ENCODE measurements around the gene ADD2. TPM values are rescaled to one million over a fixed set of nuclear protein-coding genes. Genes with fewer than 3 reads are reported as not detected.

Gene ADD2
- total RNA-seq, 2 experiments from 2014 or later: 4.4 to 6.4 TPM

DNA sequence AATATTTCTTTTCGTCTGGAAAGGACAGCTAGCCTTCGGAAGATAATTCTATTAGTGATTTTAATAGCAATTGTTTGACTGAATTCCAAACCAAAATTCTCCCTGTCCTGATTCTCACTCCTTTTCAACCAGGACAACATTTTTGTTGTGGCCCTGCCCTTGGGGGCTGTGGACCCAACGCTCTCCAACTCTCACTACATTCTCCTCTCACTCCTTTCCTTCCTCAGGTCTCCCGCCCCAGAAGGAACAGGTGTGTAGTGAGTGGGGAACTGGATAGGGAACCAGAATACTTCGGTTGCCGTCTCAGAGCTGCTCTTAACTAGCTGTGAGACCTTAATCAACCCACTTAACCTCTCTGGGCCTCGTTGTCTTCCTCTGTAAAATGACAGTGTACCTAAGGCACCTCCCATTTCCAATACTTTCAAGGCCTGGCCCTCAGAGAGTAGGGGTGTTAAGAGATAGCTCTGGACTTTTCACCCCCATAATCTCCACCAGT, 638 bp upstream of the ADD2 start:
- Mint-ChIP-seq H3K4me3 (peak overlapping the region; percentile 87), H3K27me3 (peaks cover 67% of the 10 kb centered on the region), H3K36me3 (ENCODE audit: low read depth) (no peaks in the 10 kb centered on the region), H3K27ac (peak overlapping the region; percentile 38), H3K4me1 (ENCODE audit: low read depth) (peaks cover 16% of the 10 kb centered on the region), H3K9me3 (no peaks in the 10 kb centered on the region)
- peaks cover 23 to 37% of the 10 kb centered on the region in 2 experiments for H3K27me3 ChIP-seq (ENCODE audit: control insufficient read depth in 1 of 2, insufficient read depth in 2 of 2, low read length in 2 of 2)
- no peak overlapping the region for H3K27ac ChIP-seq (ENCODE audit: low read depth in 1 of 2, low read length in 2 of 2)
- no peak for ATAC-seq (ENCODE audit: poor library complexity)
- H3K36me3 ChIP-seq (ENCODE audit: insufficient read depth, low read length): no peaks in the 10 kb centered on the region
- peaks cover 14% of the 10 kb centered on the region for H3K4me1 ChIP-seq (ENCODE audit: insufficient read depth, low read length)
- ChIA-PET CTCF (interaction anchor here (1.0 kb wide), 1 partner anchor 17 kb away, joined by 3 read pairs; no protein-coding TSS in a partner anchor), POLR2A (no interaction called here)
- intact Hi-C loops (cut with DNase I, micrococcal nuclease): loop anchor here in 1 of 2 experiments (5.0 kb wide), 1 partner anchor 111 kb away; no protein-coding TSS in a partner anchor
- no peaks in the 10 kb centered on the region for H3K9me3 ChIP-seq (ENCODE audit: control insufficient read depth in 1 of 2, insufficient read depth in 1 of 2, low read length in 2 of 2)
- no peak overlapping the region for H3K4me3 ChIP-seq (ENCODE audit: low read length)
- DNase-seq: no peak
- TF ChIP-seq, protein P1, sequence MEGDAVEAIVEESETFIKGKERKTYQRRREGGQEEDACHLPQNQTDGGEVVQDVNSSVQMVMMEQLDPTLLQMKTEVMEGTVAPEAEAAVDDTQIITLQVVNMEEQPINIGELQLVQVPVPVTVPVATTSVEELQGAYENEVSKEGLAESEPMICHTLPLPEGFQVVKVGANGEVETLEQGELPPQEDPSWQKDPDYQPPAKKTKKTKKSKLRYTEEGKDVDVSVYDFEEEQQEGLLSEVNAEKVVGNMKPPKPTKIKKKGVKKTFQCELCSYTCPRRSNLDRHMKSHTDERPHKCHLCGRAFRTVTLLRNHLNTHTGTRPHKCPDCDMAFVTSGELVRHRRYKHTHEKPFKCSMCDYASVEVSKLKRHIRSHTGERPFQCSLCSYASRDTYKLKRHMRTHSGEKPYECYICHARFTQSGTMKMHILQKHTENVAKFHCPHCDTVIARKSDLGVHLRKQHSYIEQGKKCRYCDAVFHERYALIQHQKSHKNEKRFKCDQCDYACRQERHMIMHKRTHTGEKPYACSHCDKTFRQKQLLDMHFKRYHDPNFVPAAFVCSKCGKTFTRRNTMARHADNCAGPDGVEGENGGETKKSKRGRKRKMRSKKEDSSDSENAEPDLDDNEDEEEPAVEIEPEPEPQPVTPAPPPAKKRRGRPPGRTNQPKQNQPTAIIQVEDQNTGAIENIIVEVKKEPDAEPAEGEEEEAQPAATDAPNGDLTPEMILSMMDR (IDR thresholded peaks at IDR 0.05): no peak

DNA sequence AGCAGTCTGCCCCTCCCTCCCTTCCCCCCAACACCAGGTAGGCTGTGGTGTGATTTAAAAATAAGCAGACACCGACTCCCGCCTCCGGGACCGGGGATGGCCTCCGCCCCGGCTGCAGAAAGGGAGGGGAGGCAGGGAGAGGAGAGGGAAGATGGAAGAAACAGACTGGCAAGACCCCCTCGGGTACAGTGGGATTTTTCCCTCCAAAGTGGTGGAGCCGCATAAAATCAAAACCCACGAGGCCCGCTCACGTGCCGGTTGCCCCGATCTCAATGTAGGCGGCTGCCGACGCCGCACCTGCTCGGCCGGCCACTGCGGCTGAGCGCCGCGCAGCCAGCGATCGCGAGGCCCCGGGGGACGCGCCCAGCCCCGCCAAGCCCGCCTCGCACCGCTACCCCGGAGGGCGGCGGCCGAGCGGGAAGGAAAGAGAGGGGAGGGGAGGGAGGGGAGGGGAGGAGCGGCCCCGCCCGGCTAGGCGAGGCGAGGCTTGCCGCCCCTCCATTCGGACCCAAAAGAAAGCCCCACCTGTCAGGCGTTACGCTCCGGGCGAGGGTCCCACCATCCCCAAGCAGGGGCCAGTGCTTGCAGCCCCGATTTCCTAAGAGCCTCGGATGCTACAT, 811 bp downstream of the ADD2 start:
- no peaks in the 10 kb centered on the region for H3K9me3 ChIP-seq (ENCODE audit: control insufficient read depth in 1 of 2, insufficient read depth in 1 of 2, low read length in 2 of 2)
- TF ChIP-seq, protein P1 (IDR thresholded peaks at IDR 0.05): no peak
- H3K27me3 ChIP-seq (ENCODE audit: control insufficient read depth in 1 of 2, insufficient read depth in 2 of 2, low read length in 2 of 2): peaks cover 14 to 31% of the 10 kb centered on the region in 2 experiments
- Mint-ChIP-seq H3K27me3 (peaks cover 54% of the 10 kb centered on the region), H3K36me3 (ENCODE audit: low read depth) (no peaks in the 10 kb centered on the region), H3K9me3 (no peaks in the 10 kb centered on the region), H3K4me3 (peak overlapping the region; percentile 88), H3K27ac (peak overlapping the region; percentile 7), H3K4me1 (ENCODE audit: low read depth) (peaks cover 16% of the 10 kb centered on the region)
- intact Hi-C loops (cut with DNase I, micrococcal nuclease): loop anchor here in 1 of 2 experiments (5.0 kb wide), 1 partner anchor 110 kb away; no protein-coding TSS in a partner anchor
- POLR2A ChIA-PET: interaction anchor here (1.1 kb wide), 1 partner anchor 8 kb away, joined by 3 read pairs; no protein-coding TSS in a partner anchor
- CTCF ChIA-PET: interaction anchor here (0.8 kb wide), 1 partner anchor 8 kb away, joined by 3 read pairs; no protein-coding TSS in a partner anchor
- peak overlapping the region; percentile 62 for H3K4me3 ChIP-seq (ENCODE audit: low read length)
- H3K4me1 ChIP-seq (ENCODE audit: insufficient read depth, low read length): peaks cover 14% of the 10 kb centered on the region
- ATAC-seq (ENCODE audit: poor library complexity): peak; percentile 26
- no peaks in the 10 kb centered on the region for H3K36me3 ChIP-seq (ENCODE audit: insufficient read depth, low read length)
- DNase-seq: peak in 7 of 14 experiments; percentile 2 to 35 (median 15)
- H3K27ac ChIP-seq (ENCODE audit: low read depth in 1 of 2, low read length in 2 of 2): no peak overlapping the region

DNA sequence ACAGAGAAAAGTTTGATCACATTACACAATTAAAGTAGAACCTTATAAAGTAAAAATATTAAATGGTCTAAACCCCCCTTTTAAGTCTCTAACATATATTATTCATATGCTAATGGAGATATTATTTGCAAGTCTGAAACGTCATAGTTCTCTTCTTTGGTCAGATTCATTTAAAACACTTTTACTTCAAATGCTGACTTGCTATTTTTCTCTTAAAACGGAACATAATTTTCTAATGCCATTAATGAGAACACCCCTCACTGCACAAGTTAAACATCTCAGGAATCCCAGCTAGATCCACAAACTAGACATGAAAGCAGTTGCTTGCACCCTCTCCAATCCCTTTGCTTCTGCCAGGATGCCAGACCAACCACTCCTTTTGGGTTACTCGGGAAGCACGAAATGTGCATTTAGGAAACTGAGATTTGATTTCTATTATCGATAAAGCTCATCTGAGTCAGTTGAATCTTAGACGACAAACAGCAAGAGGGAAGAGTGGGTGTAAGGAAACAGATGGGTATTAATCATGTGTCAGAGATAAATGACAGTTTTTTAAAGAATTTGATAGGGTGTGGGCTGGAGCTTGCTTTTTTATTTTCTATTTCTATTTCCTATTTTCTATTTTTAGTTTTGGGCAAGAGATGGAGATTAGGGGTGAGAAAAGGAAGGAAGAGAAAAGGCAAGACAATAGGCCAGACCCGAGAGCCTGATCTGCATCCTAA, 1.5 kb downstream of the ADD2 start:
- no peaks in the 10 kb centered on the region for H3K36me3 ChIP-seq (ENCODE audit: insufficient read depth, low read length)
- H3K4me1 ChIP-seq (ENCODE audit: insufficient read depth, low read length): peaks cover 14% of the 10 kb centered on the region
- no peaks in the 10 kb centered on the region for H3K36me3 Mint-ChIP-seq (ENCODE audit: low read depth)
- ChIA-PET CTCF (no interaction called here), POLR2A (no interaction called here)
- H3K4me1 Mint-ChIP-seq (ENCODE audit: low read depth): peaks cover 16% of the 10 kb centered on the region
- intact Hi-C loops (cut with DNase I, micrococcal nuclease): loop anchor here in 1 of 2 experiments (5.0 kb wide), 1 partner anchor 109 kb away; no protein-coding TSS in a partner anchor
- H3K9me3 Mint-ChIP-seq: no peaks in the 10 kb centered on the region
- no peaks in the 10 kb centered on the region for H3K9me3 ChIP-seq (ENCODE audit: control insufficient read depth in 1 of 2, insufficient read depth in 1 of 2, low read length in 2 of 2)
- TF ChIP-seq, protein P1 (IDR thresholded peaks at IDR 0.05): no peak
- H3K27ac ChIP-seq (ENCODE audit: low read depth in 1 of 2, low read length in 2 of 2): no peak overlapping the region
- peak overlapping the region; percentile 62 for H3K4me3 ChIP-seq (ENCODE audit: low read length)
- peaks cover 11 to 31% of the 10 kb centered on the region in 2 experiments for H3K27me3 ChIP-seq (ENCODE audit: control insufficient read depth in 1 of 2, insufficient read depth in 2 of 2, low read length in 2 of 2)
- ATAC-seq (ENCODE audit: poor library complexity): no peak
- H3K27ac Mint-ChIP-seq: peak overlapping the region; percentile 7
- DNase-seq: no peak
- H3K4me3 Mint-ChIP-seq: peak overlapping the region; percentile 88
- H3K27me3 Mint-ChIP-seq: peaks cover 49% of the 10 kb centered on the region

Measured in CD4-positive, alpha-beta T cell (primary cell).